ENCODE measurements around the gene PCDHGB5.

- TF ChIP-seq CTCF (IDR thresholded peaks at IDR 0.05) (no peak), POLR2A (IDR thresholded peaks at IDR 0.05) (no peak), POLR2AphosphoS5 (IDR thresholded peaks at IDR 0.05; ENCODE audit: insufficient read depth in 1 of 2, low read depth in 1 of 2) (no peak)
Measured at GRCh38 chr5:141356133-141356532, 41.6 kb upstream of the PCDHGB5 start.
